Spleen (tissue), 11 donors: ENCODE measurements around the gene CDK10. TPM values are rescaled to one million over a fixed set of nuclear protein-coding genes. Genes with fewer than 3 reads are reported as not detected.
A peak's percentile ranks its signal among the peaks of the same experiment; 100 is the strongest.
"Not testable (repeated sequence)": the region's sequence is repeated elsewhere in the genome, so short reads cannot be mapped to it uniquely, and the experiment has no call there.

Experiments used
- DNase-seq: peaks from one replicate; pipeline ENCODE4 v3.0.0-alpha.2; 2020
- H3K27ac ChIP-seq, 8 donors: fragments of 200-600 bp; sonication (generic) in 7 of 8; 1 replicate in 4 of 8; 2 replicates in 4 of 8; pipeline versions ENCODE4 v1.5.0 to v1.8.0; 2016 to 2021; ENCODE audit warnings: inconsistent platforms in 4 of 8, mild to moderate bottlenecking in 4 of 8, moderate library complexity in 1 of 8
- H3K27me3 ChIP-seq, 7 donors: fragments of 200-600 bp; sonication (generic) in 6 of 7; replicated peaks in 1 of 7; 1 replicate in 4 of 7; 2 replicates in 3 of 7; pipeline versions ENCODE4 v1.5.0 to v1.8.0; 2016 to 2021; ENCODE audit warnings: inconsistent platforms in 3 of 7, mild to moderate bottlenecking in 1 of 7
- H3K36me3 ChIP-seq, 6 donors: fragments of 200-600 bp; sonication (generic) in 5 of 6; 1 replicate in 4 of 6; 2 replicates in 2 of 6; pipeline versions ENCODE4 v1.5.0 to v1.8.0; 2016 to 2021; ENCODE audit warnings: inconsistent platforms in 2 of 6
- H3K4me1 ChIP-seq, 6 donors: fragments of 200-600 bp; sonication (generic) in 5 of 6; 1 replicate in 3 of 6; 2 replicates in 3 of 6; pipeline versions ENCODE4 v1.5.0 to v1.8.0; 2016 to 2021; ENCODE audit warnings: inconsistent platforms in 3 of 6
- H3K4me3 ChIP-seq, 8 donors: fragments of 200-600 bp; sonication (generic) in 7 of 8; 1 replicate in 4 of 8; 2 replicates in 4 of 8; pipeline versions ENCODE4 v1.5.0 to v1.8.0; 2016 to 2021; ENCODE audit warnings: inconsistent platforms in 4 of 8, mild to moderate bottlenecking in 4 of 8, moderate library complexity in 2 of 8
- H3K9me3 ChIP-seq, 8 donors: fragments of 200-600 bp; sonication (generic) in 7 of 8; 1 replicate in 4 of 8; 2 replicates in 4 of 8; pipeline versions ENCODE4 v1.5.0 to v1.8.0; 2016 to 2021; ENCODE audit warnings: inconsistent platforms in 4 of 8
- CTCF ChIP-seq, 11 experiments: fragments of 200-600 bp in 7 of 11; fragments of 450-650 bp in 4 of 11; sonication (generic) in 4 of 11; IDR thresholded peaks in 8 of 11; conservative IDR thresholded peaks in 3 of 11; 1 replicate in 7 of 11; 2 replicates in 4 of 11; pipeline versions ENCODE4 v1.4.0 to v1.8.0; 2016 to 2021; ENCODE audit warnings: antibody characterized with exemption in 11 of 11, inconsistent platforms in 4 of 11, mild to moderate bottlenecking in 1 of 11
- POLR2A ChIP-seq, 3 donors: fragments of 450-650 bp; IDR thresholded peaks; one replicate each; pipeline ENCODE4 v1.5.1; 2017; ENCODE audit warnings: antibody characterized with exemption in 3 of 3, mild to moderate bottlenecking in 1 of 3
- POLR2AphosphoS5 ChIP-seq, 3 donors: sonication (generic); formaldehyde crosslinking; IDR thresholded peaks; one replicate each; pipeline ENCODE4 v1.5.1; 2017; ENCODE audit warnings: antibody characterized with exemption in 3 of 3
- WGBS, 5 donors: extraction: QIAGEN DNeasy Blood & Tissue Kit in 3 of 5; methylation state at CpG; one replicate each; pipeline versions ENCODE4 v1.1.5 to v1.1.7; 2013 to 2018; 5-methylcytosine and 5-hydroxymethylcytosine counted together
- intact Hi-C: fragments of 100-400 bp; cut with DNase I; formaldehyde crosslinking; loops from one replicate; pipeline ENCODE4 v1.15.0; 2023; ENCODE audit warnings: low total_unique reads
- polyA plus RNA-seq, 3 donors: library from polyadenylated mRNA; stranded (reverse); fragments of 200-250 nt; gene quantifications; one replicate each; pipeline ENCODE4 v1.2.1, GENCODE V29; 2013
- total RNA-seq, 7 donors: library from RNA; depleted of rRNA in 3 of 7; stranded (reverse); fragments of >200 nt in 3 of 7; fragmentation: NEBNext Ultra II Directional in 4 of 7; extraction: Animal tissue kit (Norgen Biotek cat#: 25700) in 4 of 7; gene quantifications; one replicate each; pipeline versions ENCODE4 v1.1.0 to v1.2.1, GENCODE V29; 2016 to 2021
- donor health status: healthy with polysubstance abuse.
- donor health status: DM: no; HTN: no; CAD: no; lungs with moderate emphysema.
- donor health status: DM: no; HTN: no; CAD: no.
- donor health status: Bipolar disorder and iron deficiency.
- donor health status: healthy.
- donor health status: DM: no; HTN: no; CAD: no.
- donor health status: DM: yes; HTN: yes; CAD: no.

The CDK10 gene
- total and polyA plus RNA-seq, 10 donors, result 47.6 to 201 (median 78.6) TPM

GRCh38 chr16:89658221-89658879 lies 28.1 kb upstream of the CDK10 start:
- Histone ChIP-seq H3K27me3 (no peaks in the 10 kb centered on the region), H3K4me3 (peak overlapping the region; percentile 78 to 100 (median 100)), H3K4me1 (peaks cover 13 to 54% (median 39%) of the 10 kb centered on the region in 6 donors), H3K36me3 (peaks cover 0 to 38% (median 8%) of the 10 kb centered on the region in 6 donors), H3K27ac (peak overlapping the region; percentile 82 to 96 (median 90)), H3K9me3 (no peaks in the 10 kb centered on the region)
- TF ChIP-seq CTCF (IDR thresholded peaks at IDR 0.05 in 8 of 11, conservative IDR thresholded peaks at IDR 0.05 in 3 of 11), result no peak
- TF ChIP-seq POLR2A (IDR thresholded peaks at IDR 0.05), result no peak
- no peak for TF ChIP-seq POLR2AphosphoS5 (IDR thresholded peaks at IDR 0.05)
- intact Hi-C loops, result no loop called here
- DNase-seq, result peak; percentile 83
- 17 to 24% (median 23%) methylated on average over 27 of the region's 27 CpGs for WGBS, 5 donors

GRCh38 chr16:89660146-89660545 lies 26.3 kb upstream of the CDK10 start:
- no peak for TF ChIP-seq POLR2A (IDR thresholded peaks at IDR 0.05)
- no peak for TF ChIP-seq CTCF (IDR thresholded peaks at IDR 0.05 in 8 of 11, conservative IDR thresholded peaks at IDR 0.05 in 3 of 11)
- TF ChIP-seq POLR2AphosphoS5 (IDR thresholded peaks at IDR 0.05), result no peak
- WGBS, 5 donors, result 88 to 99% (median 92%) methylated on average over 7 of the region's 7 CpGs
- Histone ChIP-seq H3K4me1 (peaks cover 13 to 39% (median 29%) of the 10 kb centered on the region in 6 donors), H3K4me3 (no peak overlapping the region), H3K27ac (no peak overlapping the region), H3K36me3 (peaks cover 0 to 36% (median 8%) of the 10 kb centered on the region in 6 donors), H3K9me3 (no peaks in the 10 kb centered on the region), H3K27me3 (no peaks in the 10 kb centered on the region)
- no peak for DNase-seq
- intact Hi-C loops, result no loop called here

- Histone ChIP-seq H3K27ac (no peak overlapping the region), H3K27me3 (no peaks in the 10 kb centered on the region), H3K4me1 (peaks cover 12 to 28% (median 20%) of the 10 kb centered on the region in 6 donors), H3K4me3 (no peak overlapping the region), H3K9me3 (no peaks in the 10 kb centered on the region), H3K36me3 (peaks cover 0 to 36% (median 8%) of the 10 kb centered on the region in 6 donors)
- WGBS, 5 donors, result 93 to 96% (median 95%) methylated on average over 9 of the region's 9 CpGs
- intact Hi-C loops, result no loop called here
- no peak for DNase-seq
- no peak for TF ChIP-seq CTCF (IDR thresholded peaks at IDR 0.05 in 8 of 11, conservative IDR thresholded peaks at IDR 0.05 in 3 of 11)
- no peak for TF ChIP-seq POLR2AphosphoS5 (IDR thresholded peaks at IDR 0.05)
- TF ChIP-seq POLR2A (IDR thresholded peaks at IDR 0.05), result no peak
Observed at GRCh38 chr16:89661215-89661614, 25.3 kb upstream of the CDK10 start.

- H3K36me3 ChIP-seq, result peaks cover 0 to 36% (median 8%) of the 10 kb centered on the region in 6 donors
- intact Hi-C loops, DNase-seq, H3K9me3 ChIP-seq, H3K4me3 ChIP-seq, H3K27ac ChIP-seq, H3K27me3 ChIP-seq: not testable (repeated sequence)
- peaks cover 0 to 19% (median 8%) of the 10 kb centered on the region in 6 donors for H3K4me1 ChIP-seq
- 85 to 91% (median 87%) methylated on average over 10 to 11 of the region's 11 CpGs for WGBS, 5 donors
Observed at GRCh38 chr16:89664238-89664637, 22.3 kb upstream of the CDK10 start.
